Measurements from ENCODE around the gene RPS5. TPM values are rescaled to one million over a fixed set of nuclear protein-coding genes. Genes with fewer than 3 reads are reported as not detected.
A peak's percentile ranks its signal among the peaks of the same experiment; 100 is the strongest.

Gene RPS5
- total and polyA plus RNA-seq, 9 of the 15 experiments (the other 6 are each of a cell fraction or from before 2014, with no cell fraction given): 1,228 to 3,570 (median 2,484) TPM

DNA sequence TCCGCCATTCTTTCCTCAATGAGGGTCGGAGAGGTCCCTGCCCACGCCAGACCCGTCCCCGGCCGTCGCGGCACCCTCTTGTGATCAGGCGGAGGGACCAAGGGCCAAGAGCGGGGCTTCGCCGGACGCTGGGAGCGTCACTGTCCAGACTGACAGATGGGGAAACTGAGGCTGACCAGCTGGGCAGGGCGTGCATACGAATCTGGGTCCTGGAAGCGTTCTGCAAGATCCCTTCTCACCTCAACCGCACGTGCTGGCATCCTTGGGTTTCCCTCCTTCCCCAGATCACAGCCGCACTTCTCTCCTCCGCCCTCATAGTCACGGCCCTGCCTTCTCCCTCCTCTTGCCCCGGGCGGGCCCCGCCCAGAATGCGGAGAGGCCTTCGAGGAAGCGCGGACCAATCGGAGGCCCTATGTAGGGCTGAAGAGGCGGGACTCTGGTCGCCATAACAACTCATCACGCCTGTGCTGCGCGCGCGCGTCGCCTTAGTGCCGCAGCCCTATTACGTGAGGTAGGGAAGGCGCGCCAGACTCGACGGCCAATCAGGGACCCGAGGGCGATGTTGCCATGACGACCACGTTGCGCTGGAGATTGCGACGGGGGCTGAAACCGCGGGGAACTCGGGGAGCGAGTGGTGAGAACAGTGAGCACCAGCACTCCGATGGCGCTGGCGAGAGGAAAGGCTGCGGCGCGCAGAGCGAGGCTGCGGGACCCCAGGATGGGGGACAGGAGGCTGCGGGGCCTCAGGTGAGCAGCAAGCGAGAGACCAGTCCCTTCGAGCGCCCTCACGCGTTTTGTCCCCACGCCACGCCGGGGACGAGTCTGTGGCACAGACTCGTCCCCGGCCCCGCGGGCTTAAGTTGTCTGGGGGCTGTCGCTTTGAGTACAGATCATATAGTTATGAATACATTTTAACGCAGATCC, 14.1 kb downstream of the RPS5 start (continued):
- TF ChIP-seq PREB (CRISPR knock-in tag; IDR thresholded peaks at IDR 0.05) (no peak), ZNF699 (CRISPR knock-in tag; IDR thresholded peaks at IDR 0.05; ENCODE audit: insufficient replicate concordance) (no peak), ID3 (CRISPR knock-in tag; IDR thresholded peaks at IDR 0.05) (no peak), ID3 (tag; IDR thresholded peaks at IDR 0.05) (0 out of 2 replicates have a peak, but pooled peaks have one; percentile 45), GABPB1 (CRISPR knock-in tag; IDR thresholded peaks at IDR 0.05) (no peak; the same call in 1 of the 2 replicates), CHAMP1 (IDR thresholded peaks at IDR 0.05) (no peak), DEAF1 (CRISPR knock-in tag; IDR thresholded peaks at IDR 0.05) (no peak), GTF2E2 (tag; IDR thresholded peaks at IDR 0.05) (peak; percentile 66; the same call in 1 of the 2 replicates), ATF6 (CRISPR knock-in tag; IDR thresholded peaks at IDR 0.05) (no peak), TAF1 (IDR thresholded peaks at IDR 0.05; ENCODE audit: control insufficient read depth, extremely low read depth, insufficient read depth, low read length, severe bottlenecking) (peak; percentile 92)
- TF ChIP-seq, protein P1, sequence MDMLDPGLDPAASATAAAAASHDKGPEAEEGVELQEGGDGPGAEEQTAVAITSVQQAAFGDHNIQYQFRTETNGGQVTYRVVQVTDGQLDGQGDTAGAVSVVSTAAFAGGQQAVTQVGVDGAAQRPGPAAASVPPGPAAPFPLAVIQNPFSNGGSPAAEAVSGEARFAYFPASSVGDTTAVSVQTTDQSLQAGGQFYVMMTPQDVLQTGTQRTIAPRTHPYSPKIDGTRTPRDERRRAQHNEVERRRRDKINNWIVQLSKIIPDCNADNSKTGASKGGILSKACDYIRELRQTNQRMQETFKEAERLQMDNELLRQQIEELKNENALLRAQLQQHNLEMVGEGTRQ (CRISPR knock-in tag; IDR thresholded peaks at IDR 0.05): no peak
- TF ChIP-seq, protein P2, sequence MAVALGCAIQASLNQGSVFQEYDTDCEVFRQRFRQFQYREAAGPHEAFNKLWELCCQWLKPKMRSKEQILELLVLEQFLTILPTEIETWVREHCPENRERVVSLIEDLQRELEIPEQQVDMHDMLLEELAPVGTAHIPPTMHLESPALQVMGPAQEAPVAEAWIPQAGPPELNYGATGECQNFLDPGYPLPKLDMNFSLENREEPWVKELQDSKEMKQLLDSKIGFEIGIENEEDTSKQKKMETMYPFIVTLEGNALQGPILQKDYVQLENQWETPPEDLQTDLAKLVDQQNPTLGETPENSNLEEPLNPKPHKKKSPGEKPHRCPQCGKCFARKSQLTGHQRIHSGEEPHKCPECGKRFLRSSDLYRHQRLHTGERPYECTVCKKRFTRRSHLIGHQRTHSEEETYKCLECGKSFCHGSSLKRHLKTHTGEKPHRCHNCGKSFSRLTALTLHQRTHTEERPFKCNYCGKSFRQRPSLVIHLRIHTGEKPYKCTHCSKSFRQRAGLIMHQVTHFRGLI (CRISPR knock-in tag; IDR thresholded peaks at IDR 0.05): no peak
- TF ChIP-seq, protein P3, sequence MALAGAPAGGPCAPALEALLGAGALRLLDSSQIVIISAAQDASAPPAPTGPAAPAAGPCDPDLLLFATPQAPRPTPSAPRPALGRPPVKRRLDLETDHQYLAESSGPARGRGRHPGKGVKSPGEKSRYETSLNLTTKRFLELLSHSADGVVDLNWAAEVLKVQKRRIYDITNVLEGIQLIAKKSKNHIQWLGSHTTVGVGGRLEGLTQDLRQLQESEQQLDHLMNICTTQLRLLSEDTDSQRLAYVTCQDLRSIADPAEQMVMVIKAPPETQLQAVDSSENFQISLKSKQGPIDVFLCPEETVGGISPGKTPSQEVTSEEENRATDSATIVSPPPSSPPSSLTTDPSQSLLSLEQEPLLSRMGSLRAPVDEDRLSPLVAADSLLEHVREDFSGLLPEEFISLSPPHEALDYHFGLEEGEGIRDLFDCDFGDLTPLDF (CRISPR knock-in tag; IDR thresholded peaks at IDR 0.05): peak; percentile 93
